ENCODE measurements around the gene FAM184A. TPM values are rescaled to one million over a fixed set of nuclear protein-coding genes. Genes with fewer than 3 reads are reported as not detected.

The FAM184A gene
- total and polyA plus RNA-seq, 2 donors (not counting 3 experiments of a cell fraction or from before 2014, with no cell fraction given), result 0.04 to 0.84 TPM

- H3K4me1 ChIP-seq (ENCODE audit: control insufficient read depth, extremely low read depth, insufficient read depth, low read length), result peaks cover 6% of the 10 kb centered on the region
- H3K36me3 ChIP-seq (ENCODE audit: control insufficient read depth in 2 of 2, extremely low read depth in 1 of 2, insufficient read depth in 2 of 2, low read length in 2 of 2), result no peaks in the 10 kb centered on the region
- BruUV-seq (replicated peaks), result no TSS peak
- no peak overlapping the region for H3K9ac ChIP-seq (replicated peaks; ENCODE audit: extremely low read depth, insufficient read depth, low read length)
- no peaks in the 10 kb centered on the region for H3K79me2 ChIP-seq (ENCODE audit: control insufficient read depth, insufficient read depth, low read length)
- no peaks in the 10 kb centered on the region for H3K9me1 ChIP-seq (replicated peaks; ENCODE audit: control insufficient read depth, extremely low read depth, insufficient read depth, low read length)
- no peaks in the 10 kb centered on the region for H3K27me3 ChIP-seq (ENCODE audit: control insufficient read depth in 2 of 2, insufficient read depth in 2 of 2, low read length in 2 of 2)
- FAIRE-seq, result no peak
- no peak for TF ChIP-seq JUN (IDR thresholded peaks at IDR 0.05; ENCODE audit: borderline replicate concordance, insufficient read depth, insufficient read length, low read depth)
- no peak for TF ChIP-seq FOS (IDR thresholded peaks at IDR 0.05; ENCODE audit: borderline replicate concordance, insufficient read depth, low read length)
- TF ChIP-seq GATA2 (IDR thresholded peaks at IDR 0.05; ENCODE audit: insufficient read depth, insufficient read length, low read depth, low read length), result no peak
- TF ChIP-seq MYC (IDR thresholded peaks at IDR 0.05; ENCODE audit: low read depth, low read length), result no peak
- TF ChIP-seq POLR2A (IDR thresholded peaks at IDR 0.05; ENCODE audit: low read depth, low read length), result no peak
- TF ChIP-seq MAX (IDR thresholded peaks at IDR 0.05; ENCODE audit: insufficient read depth, insufficient read length), result no peak
- TF ChIP-seq CTCF (IDR thresholded peaks at IDR 0.05; ENCODE audit: extremely low read depth in 1 of 2, insufficient read depth in 1 of 2, low read depth in 1 of 2, low read length in 2 of 2), result no peak
- no peak for TF ChIP-seq POLR2AphosphoS5 (IDR thresholded peaks at IDR 0.05; ENCODE audit: insufficient read depth, low read depth, low read length)
- ChIA-PET POLR2A (no interaction called here), CTCF (interaction anchor here (1.2 kb wide), 1 partner anchor 10 kb away, joined by 3 read pairs; no protein-coding TSS in a partner anchor)
- H3K9me3 ChIP-seq (replicated peaks; ENCODE audit: control insufficient read depth, insufficient read depth, low read length), result no peaks in the 10 kb centered on the region
- intact Hi-C loops (cut with micrococcal nuclease) (no loop called here), dilution Hi-C loops (cut with MboI; ENCODE audit: extremely low pct_ligation_motif_present, low sequenced_read_pairs) (no loop called here)
- no peaks in the 10 kb centered on the region for H4K20me1 ChIP-seq (replicated peaks; ENCODE audit: control insufficient read depth, extremely low read depth, insufficient read depth, low read length)
- H3K4me2 ChIP-seq (ENCODE audit: insufficient read depth, low read length), result no peak overlapping the region
- no peak overlapping the region for H3K4me3 ChIP-seq (replicated peaks in 1 of 3; ENCODE audit: insufficient read depth in 1 of 3, low read depth in 1 of 3, low read length in 3 of 3)
- DNase-seq (ENCODE audit: low read depth, low spot score), result no peak
- H2AFZ ChIP-seq (ENCODE audit: low read depth, low read length), result no peak overlapping the region
- no peak overlapping the region for H3K27ac ChIP-seq (ENCODE audit: insufficient read depth, low read depth, low read length)
Measured at GRCh38 chr6:119032428-119032827, 46.0 kb downstream of the FAM184A start.

Data from endothelial cell of umbilical vein (primary cell).